HepG2 (cell line): ENCODE results near the gene SERTM2. TPM values are rescaled to one million over a fixed set of nuclear protein-coding genes. Genes with fewer than 3 reads are reported as not detected.

ENCODE experiments used
- ATAC-seq: fragments of 200-7000 bp; cut with Tn5 transposase; 3 replicates; pipeline ENCODE4 v1.9.1; 2020; ENCODE audit warnings: mild to moderate bottlenecking, moderate library complexity
- BruUV-seq: library from RNA; stranded (reverse); fragments of 400-500 nt; replicated peaks from 2 replicates; lab custom pipeline; 2021; lab: Mats Ljungman, UMichigan
- CTCF ChIA-PET: fragments of 300-600 bp; formaldehyde crosslinking; extraction: SDS; loops from one replicate; lab custom pipeline; 2021; ENCODE audit warnings: low total read pairs, inconsistent platforms, low intra/inter-chr PET ratio; lab: Yijun Ruan, JAX
- POLR2A ChIA-PET: fragments of 350-600 bp; sonication (Branson Sonifier 250); formaldehyde crosslinking; loops from one replicate; lab custom pipeline; 2020; ENCODE audit warnings: antibody characterized with exemption, inconsistent platforms; lab: Yijun Ruan, JAX
- DNase-seq: peaks from one replicate; pipeline ENCODE4 v3.0.0-alpha.2; 2015; ENCODE audit warnings: low spot score
- FAIRE-seq: peaks from 3 replicates; lab custom pipeline; 2011; peaks lifted over from hg19 to GRCh38; lab: Jason Lieb, UNC
- H2AFZ ChIP-seq: one replicate; pipeline ENCODE4 v1.6.1; 2011; ENCODE audit warnings: low read length, inconsistent platforms
- H3K27ac ChIP-seq: fragments of 300-600 bp; 3 replicates; pipeline ENCODE4 v1.8.0; 2011; ENCODE audit warnings: mixed run types, mild to moderate bottlenecking, mixed read lengths, low read length, inconsistent platforms; ENCODE audit not compliant: insufficient read depth; ENCODE audit errors: extremely low read length
- H3K27me3 ChIP-seq, 2 experiments: fragments of 200-600 bp in 1 of 2; 2 replicates in 1 of 2; 3 replicates in 1 of 2; pipeline versions ENCODE4 v1.6.0 to v1.8.0; 2011; ENCODE audit warnings: low read length in 2 of 2, mild to moderate bottlenecking in 2 of 2, moderate library complexity in 2 of 2, inconsistent platforms in 1 of 2; ENCODE audit not compliant: insufficient read depth in 2 of 2, control insufficient read depth in 1 of 2
- H3K36me3 ChIP-seq, 2 experiments: fragments of 200-600 bp in 1 of 2; replicated peaks in 1 of 2; 2 replicates in 1 of 2; 3 replicates in 1 of 2; pipeline versions ENCODE4 v1.5.1 to v1.8.0; 2011; ENCODE audit warnings: low read length in 2 of 2, inconsistent platforms in 1 of 2; ENCODE audit not compliant: insufficient read depth in 2 of 2, control insufficient read depth in 1 of 2
- H3K4me1 ChIP-seq: 2 replicates; pipeline ENCODE4 v1.5.1; 2012; ENCODE audit warnings: low read length, inconsistent platforms; ENCODE audit not compliant: insufficient read depth
- H3K4me2 ChIP-seq: 2 replicates; pipeline ENCODE4 v1.6.0; 2011; ENCODE audit warnings: low read depth, low read length, inconsistent platforms
- H3K4me3 ChIP-seq, 3 experiments: fragments of 200-600 bp in 1 of 3; sonication (generic), shearing (Covaris generic) in 1 of 3; replicated peaks in 1 of 3; 2 replicates each; pipeline ENCODE4 v1.5.1; 2011 to 2016; ENCODE audit warnings: low read length in 3 of 3, inconsistent platforms in 2 of 3, low read depth in 2 of 3, mild to moderate bottlenecking in 2 of 3, control low read depth in 1 of 3, mixed read lengths in 1 of 3; ENCODE audit not compliant: insufficient read depth in 1 of 3
- H3K79me2 ChIP-seq: one replicate; pipeline ENCODE4 v1.6.1; 2011; ENCODE audit warnings: low read length, inconsistent platforms; ENCODE audit not compliant: insufficient read depth
- H3K9ac ChIP-seq: 2 replicates; pipeline ENCODE4 v1.6.0; 2011; ENCODE audit warnings: mild to moderate bottlenecking, low read depth, low read length, inconsistent platforms; ENCODE audit not compliant: insufficient read depth
- H3K9me3 ChIP-seq: 2 replicates; pipeline ENCODE4 v1.5.1; 2012; ENCODE audit warnings: mild to moderate bottlenecking, low read length
- H4K20me1 ChIP-seq: 2 replicates; pipeline ENCODE4 v1.6.0; 2011; ENCODE audit warnings: inconsistent platforms, mild to moderate bottlenecking, low read length, moderate library complexity; ENCODE audit not compliant: insufficient read depth
- ELF4 ChIP-seq: sonication (generic); formaldehyde crosslinking; IDR thresholded peaks from 2 replicates; pipeline ENCODE4 v1.5.0; 2020; ENCODE audit warnings: missing genetic modification reagents, mild to moderate bottlenecking, moderate library complexity, borderline replicate concordance
- FOXM1 ChIP-seq: sonication (generic); formaldehyde crosslinking; IDR thresholded peaks from 2 replicates; pipeline ENCODE4 v1.5.0; 2020; ENCODE audit warnings: missing genetic modification reagents
- MAFF ChIP-seq: IDR thresholded peaks from 2 replicates; pipeline ENCODE4 v1.6.1; 2011; ENCODE audit warnings: low read depth, low read length, improper control_type of control experiment
- MAFK ChIP-seq, 2 experiments: IDR thresholded peaks in 1 of 2; conservative IDR thresholded peaks in 1 of 2; 2 replicates each; pipeline ENCODE4 v1.6.1; 2011; ENCODE audit warnings: improper control_type of control experiment in 2 of 2, low read length in 2 of 2
- NCOA2 ChIP-seq: sonication (generic); formaldehyde crosslinking; IDR thresholded peaks from 2 replicates; pipeline ENCODE4 v1.8.0; 2022; ENCODE audit warnings: inconsistent platforms
- SRSF9 ChIP-seq: fragments of 200-400 bp; formaldehyde crosslinking; IDR thresholded peaks from 2 replicates; pipeline ENCODE4 v1.6.1; 2018; ENCODE audit warnings: borderline replicate concordance, mild to moderate bottlenecking, low read depth, low read length; ENCODE audit not compliant: insufficient read depth, poor library complexity, severe bottlenecking
- ZEB1 ChIP-seq: IDR thresholded peaks from 2 replicates; pipeline ENCODE4 v1.6.1; 2012; ENCODE audit warnings: mild to moderate bottlenecking, low read depth, inconsistent platforms; ENCODE audit not compliant: insufficient replicate concordance
- ZNF781 ChIP-seq: sonication (generic); formaldehyde crosslinking; IDR thresholded peaks from 2 replicates; pipeline ENCODE4 v1.5.1; 2020; ENCODE audit warnings: borderline replicate concordance, mild to moderate bottlenecking, missing genetic modification reagents; ENCODE audit errors: not compliant biosample characterization
- WGBS: methylation state at CpG from one replicate; pipeline ENCODE4 v1.1.6; 2017; ENCODE audit warnings: low lambda C conversion rate; 5-methylcytosine and 5-hydroxymethylcytosine counted together
- in situ Hi-C: cut with HindIII; loops from 2 replicates; pipeline ENCODE4 v1.10.0; 2017; ENCODE audit warnings: low pct_unique_long_range_greater_than_20kb; ENCODE audit not compliant: extremely low pct_ligation_motif_present
- intact Hi-C: fragments of 100-400 bp; cut with micrococcal nuclease; formaldehyde crosslinking; loops from one replicate; pipeline ENCODE4 v1.10.0; 2022; ENCODE audit not compliant: unreplicated experiment
- polyA plus RNA-seq, 8 experiments: library from polyadenylated mRNA; depleted of rRNA in 3 of 8; stranded (reverse) in 7 of 8; unstranded in 1 of 8; fragments of >200 nt; fragmentation: Illumina TruSeq in 4 of 8; extraction: Trizol in 4 of 8; gene quantifications; 2 replicates each; pipeline versions ENCODE4 v1.2.1 to v1.2.3, GENCODE V29; 2011 to 2016; ENCODE audit warnings: low read depth in 4 of 8, missing spikeins in 1 of 8, mixed read lengths in 1 of 8; ENCODE audit not compliant: insufficient read depth in 1 of 8
- total RNA-seq, 5 experiments: library from RNA; depleted of rRNA; stranded (reverse); fragments of >200 nt; fragmentation: Illumina TruSeq; extraction: Trizol; gene quantifications; 2 replicates each; pipeline ENCODE4 v1.2.3, GENCODE V29; 2016; ENCODE audit warnings: low read depth in 1 of 5
- TF ChIP-seq, protein P1 (sequence below): sonication (generic); formaldehyde crosslinking; IDR thresholded peaks from 2 replicates; pipeline ENCODE4 v1.4.0; 2020; ENCODE audit warnings: missing genetic modification reagents, borderline replicate concordance
- TF ChIP-seq, protein P2 (sequence below): IDR thresholded peaks from 2 replicates; pipeline ENCODE4 v1.6.1; 2016; ENCODE audit warnings: low read depth, missing genetic modification reagents, missing compliant biosample characterization

SERTM2 gene
- total and polyA plus RNA-seq, 2 of the 13 experiments (the other 11 are each of a cell fraction or from before 2014, with no cell fraction given): not detected

DNA sequence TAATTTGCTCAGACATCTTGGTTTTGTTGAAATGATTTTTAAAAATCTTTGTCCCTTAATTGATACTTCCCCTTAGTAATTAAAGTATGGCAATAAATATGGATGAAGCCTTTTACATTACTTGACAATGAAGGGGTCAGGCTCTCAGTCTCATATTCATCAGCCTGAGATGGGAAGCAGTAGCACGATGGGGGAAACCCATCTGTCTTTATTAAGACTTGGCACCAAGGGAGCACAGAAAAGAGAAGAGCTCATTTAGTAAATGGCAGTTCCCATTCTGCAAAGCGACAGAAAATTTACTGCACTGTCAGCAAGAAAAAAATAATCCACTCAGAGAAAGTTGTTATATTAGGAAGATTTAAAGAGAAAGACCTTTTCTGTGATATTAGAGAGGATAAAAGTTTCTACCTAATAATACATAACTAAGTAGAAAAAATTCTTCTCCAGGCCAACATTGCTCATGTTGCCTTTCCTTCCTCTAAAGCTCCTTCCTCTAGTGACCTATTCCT is 7.9 kb upstream of the SERTM2 start:
- Histone ChIP-seq H3K9ac (no peak overlapping the region), H3K4me2 (no peak overlapping the region), H3K36me3 (no peaks in the 10 kb centered on the region), H3K27ac (no peak overlapping the region), H3K4me3 (no peak overlapping the region), H4K20me1 (no peaks in the 10 kb centered on the region), H3K9me3 (no peaks in the 10 kb centered on the region), H3K27me3 (no peaks in the 10 kb centered on the region), H3K79me2 (no peaks in the 10 kb centered on the region), H2AFZ (no peak overlapping the region), H3K4me1 (no peaks in the 10 kb centered on the region)
- 47% methylated on average over 2 of the region's 2 CpGs for WGBS
- CTCF ChIA-PET: no interaction called here
- FAIRE-seq (no peak), DNase-seq (no peak), ATAC-seq (no peak)
- TF ChIP-seq ZNF781 (CRISPR knock-in tag) (no peak), NCOA2 (CRISPR knock-in tag) (no peak), MAFF (peak; percentile 82), MAFK (conservative IDR thresholded peaks at IDR 0.05 in 1 of 2, IDR thresholded peaks at IDR 0.05 in 1 of 2; ENCODE audit: low read length in 2 of 2) (peak; percentile 43 to 80; a peak in 2 of 4 replicates)
- intact Hi-C loops (no loop called here), in situ Hi-C loops (no loop called here)
- no TSS peak for BruUV-seq
- POLR2A ChIA-PET: no interaction called here

DNA sequence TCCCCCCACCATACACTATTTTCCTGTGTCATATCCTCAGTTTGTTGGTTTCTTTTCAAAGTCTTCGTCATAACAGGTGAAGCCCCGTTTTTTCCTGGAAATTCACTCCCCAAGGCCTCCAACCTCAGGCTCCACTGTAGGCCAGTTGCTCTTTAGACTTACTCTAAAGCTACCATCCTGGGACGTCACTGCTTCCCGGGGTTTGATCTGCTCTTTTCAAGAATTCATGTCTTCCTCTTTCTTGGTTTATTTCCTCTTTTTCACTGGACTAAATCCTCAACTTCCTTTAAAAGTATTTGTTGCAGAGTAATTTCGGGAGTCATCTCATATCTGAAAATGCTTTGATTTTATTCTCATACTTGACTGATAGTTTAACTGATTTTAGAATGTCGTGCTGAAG is 6.5 kb upstream of the SERTM2 start:
- intact Hi-C loops: no loop called here
- no TSS peak for BruUV-seq
- no peak for TF ChIP-seq ZEB1
- no peak for TF ChIP-seq ELF4 (CRISPR knock-in tag)
- TF ChIP-seq, protein P1, sequence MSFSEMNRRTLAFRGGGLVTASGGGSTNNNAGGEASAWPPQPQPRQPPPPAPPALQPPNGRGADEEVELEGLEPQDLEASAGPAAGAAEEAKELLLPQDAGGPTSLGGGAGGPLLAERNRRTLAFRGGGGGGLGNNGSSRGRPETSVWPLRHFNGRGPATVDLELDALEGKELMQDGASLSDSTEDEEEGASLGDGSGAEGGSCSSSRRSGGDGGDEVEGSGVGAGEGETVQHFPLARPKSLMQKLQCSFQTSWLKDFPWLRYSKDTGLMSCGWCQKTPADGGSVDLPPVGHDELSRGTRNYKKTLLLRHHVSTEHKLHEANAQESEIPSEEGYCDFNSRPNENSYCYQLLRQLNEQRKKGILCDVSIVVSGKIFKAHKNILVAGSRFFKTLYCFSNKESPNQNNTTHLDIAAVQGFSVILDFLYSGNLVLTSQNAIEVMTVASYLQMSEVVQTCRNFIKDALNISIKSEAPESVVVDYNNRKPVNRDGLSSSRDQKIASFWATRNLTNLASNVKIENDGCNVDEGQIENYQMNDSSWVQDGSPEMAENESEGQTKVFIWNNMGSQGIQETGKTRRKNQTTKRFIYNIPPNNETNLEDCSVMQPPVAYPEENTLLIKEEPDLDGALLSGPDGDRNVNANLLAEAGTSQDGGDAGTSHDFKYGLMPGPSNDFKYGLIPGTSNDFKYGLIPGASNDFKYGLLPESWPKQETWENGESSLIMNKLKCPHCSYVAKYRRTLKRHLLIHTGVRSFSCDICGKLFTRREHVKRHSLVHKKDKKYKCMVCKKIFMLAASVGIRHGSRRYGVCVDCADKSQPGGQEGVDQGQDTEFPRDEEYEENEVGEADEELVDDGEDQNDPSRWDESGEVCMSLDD (CRISPR knock-in tag): no peak
- TF ChIP-seq SRSF9: no peak
- TF ChIP-seq FOXM1: no peak
- TF ChIP-seq, protein P2, sequence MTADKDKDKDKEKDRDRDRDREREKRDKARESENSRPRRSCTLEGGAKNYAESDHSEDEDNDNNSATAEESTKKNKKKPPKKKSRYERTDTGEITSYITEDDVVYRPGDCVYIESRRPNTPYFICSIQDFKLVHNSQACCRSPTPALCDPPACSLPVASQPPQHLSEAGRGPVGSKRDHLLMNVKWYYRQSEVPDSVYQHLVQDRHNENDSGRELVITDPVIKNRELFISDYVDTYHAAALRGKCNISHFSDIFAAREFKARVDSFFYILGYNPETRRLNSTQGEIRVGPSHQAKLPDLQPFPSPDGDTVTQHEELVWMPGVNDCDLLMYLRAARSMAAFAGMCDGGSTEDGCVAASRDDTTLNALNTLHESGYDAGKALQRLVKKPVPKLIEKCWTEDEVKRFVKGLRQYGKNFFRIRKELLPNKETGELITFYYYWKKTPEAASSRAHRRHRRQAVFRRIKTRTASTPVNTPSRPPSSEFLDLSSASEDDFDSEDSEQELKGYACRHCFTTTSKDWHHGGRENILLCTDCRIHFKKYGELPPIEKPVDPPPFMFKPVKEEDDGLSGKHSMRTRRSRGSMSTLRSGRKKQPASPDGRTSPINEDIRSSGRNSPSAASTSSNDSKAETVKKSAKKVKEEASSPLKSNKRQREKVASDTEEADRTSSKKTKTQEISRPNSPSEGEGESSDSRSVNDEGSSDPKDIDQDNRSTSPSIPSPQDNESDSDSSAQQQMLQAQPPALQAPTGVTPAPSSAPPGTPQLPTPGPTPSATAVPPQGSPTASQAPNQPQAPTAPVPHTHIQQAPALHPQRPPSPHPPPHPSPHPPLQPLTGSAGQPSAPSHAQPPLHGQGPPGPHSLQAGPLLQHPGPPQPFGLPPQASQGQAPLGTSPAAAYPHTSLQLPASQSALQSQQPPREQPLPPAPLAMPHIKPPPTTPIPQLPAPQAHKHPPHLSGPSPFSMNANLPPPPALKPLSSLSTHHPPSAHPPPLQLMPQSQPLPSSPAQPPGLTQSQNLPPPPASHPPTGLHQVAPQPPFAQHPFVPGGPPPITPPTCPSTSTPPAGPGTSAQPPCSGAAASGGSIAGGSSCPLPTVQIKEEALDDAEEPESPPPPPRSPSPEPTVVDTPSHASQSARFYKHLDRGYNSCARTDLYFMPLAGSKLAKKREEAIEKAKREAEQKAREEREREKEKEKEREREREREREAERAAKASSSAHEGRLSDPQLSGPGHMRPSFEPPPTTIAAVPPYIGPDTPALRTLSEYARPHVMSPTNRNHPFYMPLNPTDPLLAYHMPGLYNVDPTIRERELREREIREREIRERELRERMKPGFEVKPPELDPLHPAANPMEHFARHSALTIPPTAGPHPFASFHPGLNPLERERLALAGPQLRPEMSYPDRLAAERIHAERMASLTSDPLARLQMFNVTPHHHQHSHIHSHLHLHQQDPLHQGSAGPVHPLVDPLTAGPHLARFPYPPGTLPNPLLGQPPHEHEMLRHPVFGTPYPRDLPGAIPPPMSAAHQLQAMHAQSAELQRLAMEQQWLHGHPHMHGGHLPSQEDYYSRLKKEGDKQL (CRISPR knock-in tag): no peak

More for the DNA sequence above, 6.5 kb upstream of the SERTM2 start:
- Histone ChIP-seq H3K79me2 (no peaks in the 10 kb centered on the region), H3K4me2 (no peak overlapping the region), H3K27me3 (no peaks in the 10 kb centered on the region), H3K4me1 (no peaks in the 10 kb centered on the region), H3K9ac (no peak overlapping the region), H3K4me3 (no peak overlapping the region), H2AFZ (no peak overlapping the region), H3K27ac (no peak overlapping the region), H4K20me1 (no peaks in the 10 kb centered on the region), H3K36me3 (no peaks in the 10 kb centered on the region), H3K9me3 (no peaks in the 10 kb centered on the region)
- DNase-seq (no peak), FAIRE-seq (no peak), ATAC-seq (no peak)
- 3% methylated on average over 6 of the region's 6 CpGs for WGBS
- ChIA-PET CTCF (no interaction called here), POLR2A (no interaction called here)
- in situ Hi-C loops: no loop called here
